GM06990 (cell line): ENCODE measurements around the gene PIANP.

Source experiments
- DNase-seq: peaks from one replicate; pipeline ENCODE4 v3.0.0-alpha.2; 2011; ENCODE audit not compliant: insufficient read length; ENCODE audit errors: extremely low read depth
- H3K27me3 ChIP-seq: replicated peaks from 2 replicates; pipeline ENCODE4 v1.6.0; 2011; ENCODE audit warnings: low read length; ENCODE audit not compliant: control insufficient read depth, insufficient read depth
- H3K36me3 ChIP-seq: 2 replicates; pipeline ENCODE4 v1.5.1; 2011; ENCODE audit warnings: low read length; ENCODE audit not compliant: control insufficient read depth, insufficient read depth
- H3K4me3 ChIP-seq: replicated peaks from 2 replicates; pipeline ENCODE4 v1.5.1; 2011; ENCODE audit warnings: low read depth, mild to moderate bottlenecking, control low read depth, low read length
- TF ChIP-seq, protein P1 (sequence below): IDR thresholded peaks from 2 replicates; pipeline ENCODE4 v1.5.1; 2011; ENCODE audit warnings: low read length, control low read depth, mild to moderate bottlenecking, inconsistent platforms; ENCODE audit not compliant: insufficient read depth, poor library complexity, severe bottlenecking

PIANP gene

DNA sequence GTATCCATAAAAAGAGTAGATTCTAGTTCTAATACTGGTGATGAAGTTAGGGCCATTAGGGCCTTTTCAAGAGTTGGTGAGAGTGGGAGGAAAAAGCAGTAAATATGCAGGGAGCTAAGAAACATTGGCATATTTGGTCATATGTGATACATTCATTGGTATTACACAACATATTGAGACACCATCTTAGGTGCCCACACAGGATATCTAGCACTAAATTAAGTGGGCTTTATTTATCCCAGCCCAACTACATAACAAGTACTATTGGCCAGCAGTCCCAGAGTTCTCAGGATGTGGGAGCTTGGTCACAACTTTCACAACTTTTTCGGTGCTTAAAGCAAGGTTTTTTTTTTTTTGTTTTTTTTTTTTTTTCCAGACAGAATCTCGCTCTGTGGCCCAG is 35.7 kb downstream of the PIANP start:
- no peaks in the 10 kb centered on the region for H3K27me3 ChIP-seq
- H3K36me3 ChIP-seq, result peaks cover 14% of the 10 kb centered on the region
- TF ChIP-seq, protein P1, sequence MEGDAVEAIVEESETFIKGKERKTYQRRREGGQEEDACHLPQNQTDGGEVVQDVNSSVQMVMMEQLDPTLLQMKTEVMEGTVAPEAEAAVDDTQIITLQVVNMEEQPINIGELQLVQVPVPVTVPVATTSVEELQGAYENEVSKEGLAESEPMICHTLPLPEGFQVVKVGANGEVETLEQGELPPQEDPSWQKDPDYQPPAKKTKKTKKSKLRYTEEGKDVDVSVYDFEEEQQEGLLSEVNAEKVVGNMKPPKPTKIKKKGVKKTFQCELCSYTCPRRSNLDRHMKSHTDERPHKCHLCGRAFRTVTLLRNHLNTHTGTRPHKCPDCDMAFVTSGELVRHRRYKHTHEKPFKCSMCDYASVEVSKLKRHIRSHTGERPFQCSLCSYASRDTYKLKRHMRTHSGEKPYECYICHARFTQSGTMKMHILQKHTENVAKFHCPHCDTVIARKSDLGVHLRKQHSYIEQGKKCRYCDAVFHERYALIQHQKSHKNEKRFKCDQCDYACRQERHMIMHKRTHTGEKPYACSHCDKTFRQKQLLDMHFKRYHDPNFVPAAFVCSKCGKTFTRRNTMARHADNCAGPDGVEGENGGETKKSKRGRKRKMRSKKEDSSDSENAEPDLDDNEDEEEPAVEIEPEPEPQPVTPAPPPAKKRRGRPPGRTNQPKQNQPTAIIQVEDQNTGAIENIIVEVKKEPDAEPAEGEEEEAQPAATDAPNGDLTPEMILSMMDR, result no peak
- DNase-seq, result no peak
- H3K4me3 ChIP-seq, result no peak overlapping the region

DNA sequence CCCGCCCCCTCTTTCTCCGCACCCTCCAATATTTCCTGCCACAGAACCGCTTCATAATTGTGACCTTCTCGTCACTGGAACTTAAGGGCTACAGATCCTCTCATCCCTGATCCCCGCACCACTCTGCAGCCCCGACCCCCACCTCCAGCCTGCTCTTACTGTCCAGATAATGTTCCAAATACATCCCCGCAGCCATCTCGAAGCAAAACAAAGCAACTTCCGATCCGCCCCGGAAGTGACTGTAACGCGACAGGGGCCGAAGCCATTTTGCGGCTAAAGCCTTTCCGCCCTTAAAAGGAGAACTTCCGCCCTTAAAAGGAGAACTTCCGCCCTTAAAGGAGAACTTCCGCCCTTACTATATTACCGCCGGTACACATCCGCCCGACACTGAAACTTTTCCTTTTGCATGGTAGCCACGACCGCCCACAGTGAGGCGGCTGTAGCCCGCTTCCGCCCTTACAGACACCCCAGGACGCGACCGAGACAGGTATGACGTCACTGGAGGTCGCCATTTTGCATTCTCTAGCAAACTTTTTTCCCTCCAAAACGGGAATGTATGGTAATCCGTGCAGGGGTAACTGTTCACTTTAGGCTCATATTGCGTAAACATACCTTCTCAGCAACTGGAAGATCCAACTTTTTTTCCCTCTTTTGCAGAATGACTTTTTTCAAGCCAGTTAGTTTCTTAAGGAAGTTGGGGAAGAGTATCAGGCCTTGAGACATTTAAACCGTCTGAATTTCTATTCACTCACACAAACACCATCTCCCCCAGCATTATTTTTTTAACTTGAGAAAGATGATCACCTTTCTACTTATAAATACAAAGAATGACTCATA is 37.5 kb downstream of the PIANP start, which contains the start of gene ING4:
TSS of gene ING4 (minus strand) at position 214 of the 837 bp plus-strand sequence. CDS start at position 196, 18 bp downstream.
- peak; percentile 93 for DNase-seq
- Histone ChIP-seq H3K27me3 (no peaks in the 10 kb centered on the region), H3K4me3 (peak within 1 kb of the TSS; percentile 89), H3K36me3 (peaks cover 8% of the 10 kb centered on the region)
- TF ChIP-seq, protein P1, result no peak

DNA sequence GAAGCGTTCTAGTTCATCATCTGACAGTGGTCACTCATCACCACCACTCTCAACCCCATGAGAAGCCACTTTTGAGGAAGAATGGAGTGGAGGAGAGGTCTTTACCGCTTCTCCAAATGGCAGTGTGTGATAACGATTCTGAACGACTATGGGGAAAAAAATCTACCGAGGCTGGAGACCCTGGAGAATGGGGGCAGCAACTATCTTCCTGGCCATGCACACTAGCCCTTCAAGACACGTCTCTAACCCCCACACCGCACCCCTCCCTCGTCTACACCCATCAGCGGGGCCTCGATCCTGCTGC is 38.1 kb downstream of the PIANP start:
- TF ChIP-seq, protein P1, result no peak
- H3K4me3 ChIP-seq, result peak overlapping the region; percentile 89
- DNase-seq, result no peak
- no peaks in the 10 kb centered on the region for H3K27me3 ChIP-seq
- peaks cover 4% of the 10 kb centered on the region for H3K36me3 ChIP-seq

- peaks cover 16% of the 10 kb centered on the region for H3K36me3 ChIP-seq
- DNase-seq, result no peak
- TF ChIP-seq, protein P1, result no peak
- no peaks in the 10 kb centered on the region for H3K27me3 ChIP-seq
- no peak overlapping the region for H3K4me3 ChIP-seq
Observed at GRCh38 chr12:6653987-6654386, 46.6 kb downstream of the PIANP start.

GRCh38 chr12:6653342-6653741 is 47.3 kb downstream of the PIANP start:
- Histone ChIP-seq H3K4me3 (no peak overlapping the region), H3K36me3 (peaks cover 16% of the 10 kb centered on the region), H3K27me3 (no peaks in the 10 kb centered on the region)
- DNase-seq, result no peak
- TF ChIP-seq, protein P1, result no peak

DNA sequence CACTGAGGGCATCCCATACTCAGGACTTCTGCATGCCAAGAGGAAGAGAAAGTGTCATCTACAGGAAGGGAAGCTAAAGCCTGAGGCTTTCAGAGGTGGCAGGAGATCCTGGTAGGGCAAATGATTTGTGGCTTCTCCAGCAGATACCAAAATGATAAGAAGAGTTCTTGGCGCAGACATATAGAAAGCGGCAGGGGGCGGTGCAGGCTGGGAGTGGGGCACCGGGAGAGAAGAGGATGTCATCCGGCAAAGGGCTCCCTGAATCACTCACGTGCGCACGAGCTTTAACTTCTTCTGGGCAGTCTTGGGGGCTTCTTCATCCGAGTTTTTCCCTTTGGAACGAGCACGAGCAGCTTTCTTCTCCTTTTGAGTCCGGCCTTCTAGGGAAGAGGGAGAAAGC is 48.2 kb downstream of the PIANP start:
- DNase-seq, result no peak
- H3K4me3 ChIP-seq, result no peak overlapping the region
- TF ChIP-seq, protein P1, result no peak
- H3K36me3 ChIP-seq, result peaks cover 18% of the 10 kb centered on the region
- H3K27me3 ChIP-seq, result no peaks in the 10 kb centered on the region
